GM12801 (cell line): ENCODE measurements around the gene TREX2.

Experiments used
- CTCF ChIP-seq: IDR thresholded peaks from one replicate; pipeline ENCODE4 v1.5.1; 2011; ENCODE audit warnings: control low read depth; ENCODE audit not compliant: insufficient read length; ENCODE audit errors: extremely low read depth

Gene TREX2

GRCh38 chrX:153408871-153409351 is 36.9 kb downstream of the TREX2 start:
- no peak for TF ChIP-seq CTCF

DNA sequence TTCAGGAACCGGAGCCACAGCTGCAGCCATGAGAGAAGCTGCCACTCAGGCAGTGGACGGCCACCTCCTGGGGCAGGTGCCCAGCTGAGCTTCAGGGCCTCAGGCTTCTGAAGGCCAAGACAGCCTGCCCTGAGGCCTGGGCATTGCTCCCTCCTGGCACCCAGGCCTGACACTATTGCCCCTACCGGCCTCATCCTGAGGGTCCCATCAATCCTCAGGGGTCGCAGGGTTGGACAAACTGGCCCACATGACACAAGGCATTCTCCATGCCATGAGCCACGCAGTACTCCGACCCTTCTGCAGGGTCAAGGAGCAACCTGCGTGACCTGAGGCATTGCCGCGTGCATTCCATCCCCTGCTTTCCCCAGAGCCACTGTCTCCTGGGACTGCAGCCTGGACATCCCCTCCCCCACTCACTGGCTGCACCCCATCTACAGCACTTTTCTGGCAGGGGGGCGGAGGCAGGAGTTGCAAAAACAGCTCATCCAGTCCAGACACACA is 37.6 kb downstream of the TREX2 start:
- no peak for TF ChIP-seq CTCF

GRCh38 chrX:153407736-153408135 is 38.1 kb downstream of the TREX2 start:
- no peak for TF ChIP-seq CTCF

- no peak for TF ChIP-seq CTCF
These were observed 39.0 kb downstream of the TREX2 start for GRCh38 chrX:153406903-153407302.

DNA sequence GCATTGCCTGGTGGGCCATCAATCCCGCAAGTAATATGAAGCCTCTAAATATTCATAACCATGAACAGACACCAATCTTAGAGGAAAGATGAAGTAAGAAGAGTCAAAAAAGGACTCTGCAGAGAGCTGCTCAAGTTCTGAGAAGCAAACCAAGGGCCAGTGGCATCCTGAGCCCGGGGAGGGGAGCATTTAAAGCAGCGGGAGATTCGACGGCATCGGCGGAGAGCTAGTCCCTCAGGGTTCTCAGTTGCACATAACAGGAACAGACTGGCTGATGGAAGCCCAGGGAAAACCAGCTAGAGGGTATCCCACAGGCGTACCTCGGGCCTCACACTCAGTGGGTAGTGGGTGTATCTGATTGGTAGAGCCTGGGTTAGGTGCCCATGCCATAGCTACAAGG is 39.8 kb downstream of the TREX2 start:
- TF ChIP-seq CTCF, result no peak

DNA sequence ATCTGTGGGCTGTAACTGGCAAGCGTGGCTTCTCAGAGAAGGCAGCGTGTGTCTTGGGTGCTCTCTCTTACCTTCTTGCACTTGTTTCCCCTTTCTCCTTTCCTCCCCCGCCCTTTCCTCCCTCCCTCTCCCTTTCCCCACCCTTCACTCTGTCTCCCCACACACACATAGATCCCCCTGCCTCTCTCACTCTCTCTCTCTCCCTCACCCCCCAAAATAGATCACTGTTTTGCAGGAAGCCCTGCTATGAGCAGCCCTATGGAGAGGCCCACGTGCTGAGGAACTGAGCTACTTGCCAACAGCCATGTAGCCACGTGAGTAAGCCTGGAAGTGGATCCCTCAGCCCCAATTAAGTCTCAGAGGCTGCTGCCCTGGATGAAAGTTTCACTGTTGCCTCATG is 40.4 kb downstream of the TREX2 start:
- no peak for TF ChIP-seq CTCF

- no peak for TF ChIP-seq CTCF
These were observed 44.6 kb downstream of the TREX2 start, which contains the start of gene PNMA6E for GRCh38 chrX:153401133-153401764. Gene PNMA6E, minus strand, starts transcription at chrX:153401350. Its CDS starts 2,501 bp downstream, at chrX:153398849.
